GM12878 (cell line): ENCODE results near the gene IPP. TPM values are rescaled to one million over a fixed set of nuclear protein-coding genes. Genes with fewer than 3 reads are reported as not detected.

Source experiments
- IRF5 ChIP-seq: fragments of 450-650 bp; IDR thresholded peaks from 2 replicates; pipeline ENCODE4 v1.6.1; 2017; ENCODE audit warnings: borderline replicate concordance
- NFIC ChIP-seq: IDR thresholded peaks from 2 replicates; pipeline ENCODE4 v1.6.1; 2012; ENCODE audit warnings: low read depth, mild to moderate bottlenecking, inconsistent platforms, low read length, moderate library complexity
- NR2F1 ChIP-seq: fragments of 450-650 bp; conservative IDR thresholded peaks from 2 replicates; pipeline ENCODE4 v1.6.1; 2017; ENCODE audit warnings: mild to moderate bottlenecking
- SMAD1 ChIP-seq: fragments of 450-650 bp; IDR thresholded peaks from 2 replicates; pipeline ENCODE4 v1.6.1; 2018; ENCODE audit warnings: mild to moderate bottlenecking, low read depth; ENCODE audit not compliant: partially characterized antibody
- STAT3 ChIP-seq: IDR thresholded peaks from 2 replicates; pipeline ENCODE4 v1.6.1; 2011; ENCODE audit warnings: low read depth, low read length, improper control_type of control experiment
- polyA plus RNA-seq, 11 experiments: library from polyadenylated mRNA; depleted of rRNA in 4 of 11; unstranded in 6 of 11; stranded (reverse) in 5 of 11; fragments of >200 nt; fragmentation: Nextera tagmentation in 4 of 11; fragmentation: Illumina TruSeq in 1 of 11; extraction: Ambion mirVana in 4 of 11; extraction: Trizol in 1 of 11; gene quantifications; 1 replicate in 1 of 11; 2 replicates in 10 of 11; pipeline versions ENCODE4 v1.2.1 to v1.2.3, GENCODE V29; 2011 to 2016; ENCODE audit warnings: inconsistent platforms in 2 of 11, missing spikeins in 2 of 11, low read depth in 1 of 11
- total RNA-seq, 4 experiments: library from RNA; depleted of rRNA in 3 of 4; stranded (reverse); fragments of >200 nt in 3 of 4; fragmentation: Illumina TruSeq in 1 of 4; extraction: Trizol in 1 of 4; gene quantifications; 2 replicates each; pipeline versions ENCODE4 v1.2.1 to v1.2.3, GENCODE V29; 2013 to 2021
- TF ChIP-seq, protein P1 (sequence below): fragments of 450-650 bp; formaldehyde crosslinking; IDR thresholded peaks from 2 replicates; pipeline ENCODE4 v1.4.0; 2022; ENCODE audit warnings: mild to moderate bottlenecking, moderate library complexity
- TF ChIP-seq, protein P2 (sequence below): fragments of 450-650 bp; formaldehyde crosslinking; IDR thresholded peaks from 2 replicates; pipeline ENCODE4 v1.5.0; 2022; ENCODE audit warnings: mild to moderate bottlenecking, missing genetic modification characterization
- TF ChIP-seq, protein P3 (sequence below), 3 experiments: IDR thresholded peaks in 2 of 3; conservative IDR thresholded peaks in 1 of 3; 2 replicates each; pipeline ENCODE4 v1.5.1; 2011; ENCODE audit warnings: low read depth in 3 of 3, low read length in 3 of 3, mild to moderate bottlenecking in 3 of 3, control low read depth in 2 of 3, moderate library complexity in 2 of 3, inconsistent platforms in 1 of 3, mixed read lengths in 1 of 3; ENCODE audit not compliant: control insufficient read depth in 2 of 3, insufficient read depth in 1 of 3; ENCODE audit errors: extremely low read depth in 1 of 3

Gene IPP
- total and polyA plus RNA-seq, 10 of the 15 experiments (the other 5 are each of a cell fraction or from before 2014, with no cell fraction given) = 4.7 to 15.0 (median 10.4) TPM

- TF ChIP-seq, protein P1, sequence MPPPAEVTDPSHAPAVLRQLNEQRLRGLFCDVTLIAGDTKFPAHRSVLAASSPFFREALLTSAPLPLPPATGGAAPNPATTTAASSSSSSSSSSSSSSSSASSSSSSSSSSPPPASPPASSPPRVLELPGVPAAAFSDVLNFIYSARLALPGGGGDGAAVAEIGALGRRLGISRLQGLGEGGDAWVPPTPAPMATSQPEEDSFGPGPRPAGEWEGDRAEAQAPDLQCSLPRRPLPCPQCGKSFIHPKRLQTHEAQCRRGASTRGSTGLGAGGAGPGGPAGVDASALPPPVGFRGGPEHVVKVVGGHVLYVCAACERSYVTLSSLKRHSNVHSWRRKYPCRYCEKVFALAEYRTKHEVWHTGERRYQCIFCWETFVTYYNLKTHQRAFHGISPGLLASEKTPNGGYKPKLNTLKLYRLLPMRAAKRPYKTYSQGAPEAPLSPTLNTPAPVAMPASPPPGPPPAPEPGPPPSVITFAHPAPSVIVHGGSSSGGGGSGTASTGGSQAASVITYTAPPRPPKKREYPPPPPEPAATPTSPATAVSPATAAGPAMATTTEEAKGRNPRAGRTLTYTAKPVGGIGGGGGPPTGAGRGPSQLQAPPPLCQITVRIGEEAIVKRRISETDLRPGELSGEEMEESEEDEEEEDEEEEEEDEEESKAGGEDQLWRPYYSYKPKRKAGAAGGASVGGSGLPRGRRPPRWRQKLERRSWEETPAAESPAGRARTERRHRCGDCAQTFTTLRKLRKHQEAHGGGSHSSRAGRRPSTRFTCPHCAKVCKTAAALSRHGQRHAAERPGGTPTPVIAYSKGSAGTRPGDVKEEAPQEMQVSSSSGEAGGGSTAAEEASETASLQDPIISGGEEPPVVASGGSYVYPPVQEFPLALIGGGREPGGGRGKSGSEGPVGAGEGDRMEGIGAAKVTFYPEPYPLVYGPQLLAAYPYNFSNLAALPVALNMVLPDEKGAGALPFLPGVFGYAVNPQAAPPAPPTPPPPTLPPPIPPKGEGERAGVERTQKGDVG = no peak
- TF ChIP-seq, protein P2, sequence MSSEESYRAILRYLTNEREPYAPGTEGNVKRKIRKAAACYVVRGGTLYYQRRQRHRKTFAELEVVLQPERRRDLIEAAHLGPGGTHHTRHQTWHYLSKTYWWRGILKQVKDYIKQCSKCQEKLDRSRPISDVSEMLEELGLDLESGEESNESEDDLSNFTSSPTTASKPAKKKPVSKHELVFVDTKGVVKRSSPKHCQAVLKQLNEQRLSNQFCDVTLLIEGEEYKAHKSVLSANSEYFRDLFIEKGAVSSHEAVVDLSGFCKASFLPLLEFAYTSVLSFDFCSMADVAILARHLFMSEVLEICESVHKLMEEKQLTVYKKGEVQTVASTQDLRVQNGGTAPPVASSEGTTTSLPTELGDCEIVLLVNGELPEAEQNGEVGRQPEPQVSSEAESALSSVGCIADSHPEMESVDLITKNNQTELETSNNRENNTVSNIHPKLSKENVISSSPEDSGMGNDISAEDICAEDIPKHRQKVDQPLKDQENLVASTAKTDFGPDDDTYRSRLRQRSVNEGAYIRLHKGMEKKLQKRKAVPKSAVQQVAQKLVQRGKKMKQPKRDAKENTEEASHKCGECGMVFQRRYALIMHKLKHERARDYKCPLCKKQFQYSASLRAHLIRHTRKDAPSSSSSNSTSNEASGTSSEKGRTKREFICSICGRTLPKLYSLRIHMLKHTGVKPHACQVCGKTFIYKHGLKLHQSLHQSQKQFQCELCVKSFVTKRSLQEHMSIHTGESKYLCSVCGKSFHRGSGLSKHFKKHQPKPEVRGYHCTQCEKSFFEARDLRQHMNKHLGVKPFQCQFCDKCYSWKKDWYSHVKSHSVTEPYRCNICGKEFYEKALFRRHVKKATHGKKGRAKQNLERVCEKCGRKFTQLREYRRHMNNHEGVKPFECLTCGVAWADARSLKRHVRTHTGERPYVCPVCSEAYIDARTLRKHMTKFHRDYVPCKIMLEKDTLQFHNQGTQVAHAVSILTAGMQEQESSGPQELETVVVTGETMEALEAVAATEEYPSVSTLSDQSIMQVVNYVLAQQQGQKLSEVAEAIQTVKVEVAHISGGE = no peak
- TF ChIP-seq NFIC (no peak), NR2F1 (no peak), IRF5 (no peak), SMAD1 (no peak), STAT3 (no peak)
- TF ChIP-seq, protein P3, sequence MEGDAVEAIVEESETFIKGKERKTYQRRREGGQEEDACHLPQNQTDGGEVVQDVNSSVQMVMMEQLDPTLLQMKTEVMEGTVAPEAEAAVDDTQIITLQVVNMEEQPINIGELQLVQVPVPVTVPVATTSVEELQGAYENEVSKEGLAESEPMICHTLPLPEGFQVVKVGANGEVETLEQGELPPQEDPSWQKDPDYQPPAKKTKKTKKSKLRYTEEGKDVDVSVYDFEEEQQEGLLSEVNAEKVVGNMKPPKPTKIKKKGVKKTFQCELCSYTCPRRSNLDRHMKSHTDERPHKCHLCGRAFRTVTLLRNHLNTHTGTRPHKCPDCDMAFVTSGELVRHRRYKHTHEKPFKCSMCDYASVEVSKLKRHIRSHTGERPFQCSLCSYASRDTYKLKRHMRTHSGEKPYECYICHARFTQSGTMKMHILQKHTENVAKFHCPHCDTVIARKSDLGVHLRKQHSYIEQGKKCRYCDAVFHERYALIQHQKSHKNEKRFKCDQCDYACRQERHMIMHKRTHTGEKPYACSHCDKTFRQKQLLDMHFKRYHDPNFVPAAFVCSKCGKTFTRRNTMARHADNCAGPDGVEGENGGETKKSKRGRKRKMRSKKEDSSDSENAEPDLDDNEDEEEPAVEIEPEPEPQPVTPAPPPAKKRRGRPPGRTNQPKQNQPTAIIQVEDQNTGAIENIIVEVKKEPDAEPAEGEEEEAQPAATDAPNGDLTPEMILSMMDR (IDR thresholded peaks at IDR 0.05 in 2 of 3, conservative IDR thresholded peaks at IDR 0.05 in 1 of 3; ENCODE audit: control insufficient read depth in 2 of 3, extremely low read depth in 1 of 3, insufficient read depth in 1 of 3, low read depth in 3 of 3, low read length in 3 of 3) = no peak
Observed at GRCh38 chr1:45762291-45762690, 11.8 kb upstream of the IPP start (continued).
